Mammary epithelial cell (primary cell): Measurements from ENCODE around the gene MYO7B.

Experiments
- CTCF ChIP-seq, 2 donors: IDR thresholded peaks in 1 of 2; conservative IDR thresholded peaks in 1 of 2; 2 replicates each; pipeline ENCODE4 v1.5.1; 2011 to 2012; ENCODE audit warnings: inconsistent platforms in 2 of 2, low read length in 2 of 2, mild to moderate bottlenecking in 2 of 2, control low read depth in 1 of 2, low read depth in 1 of 2; ENCODE audit not compliant: insufficient read depth in 1 of 2; ENCODE audit errors: extremely low read depth in 1 of 2
- EZH2 ChIP-seq: IDR thresholded peaks from 2 replicates; pipeline ENCODE4 v1.6.1; 2012; ENCODE audit warnings: low read length, inconsistent platforms, borderline replicate concordance

GRCh38 chr2:127567351-127567854 lies 31.9 kb downstream of the MYO7B start:
- no peak for TF ChIP-seq CTCF (conservative IDR thresholded peaks at IDR 0.05 in 1 of 2, IDR thresholded peaks at IDR 0.05 in 1 of 2; ENCODE audit: extremely low read depth in 1 of 2, insufficient read depth in 1 of 2, low read depth in 1 of 2, low read length in 2 of 2)
- no peak for TF ChIP-seq EZH2
